Hepatocyte (in vitro differentiated cells): ENCODE measurements around the gene CERS1. TPM values are rescaled to one million over a fixed set of nuclear protein-coding genes. Genes with fewer than 3 reads are reported as not detected.

Experiments
- DNase-seq: peaks from one replicate; pipeline ENCODE4 v3.0.0-alpha.2; 2016; ENCODE audit warnings: low spot score
- H2AFZ ChIP-seq: fragments of 200-600 bp; sonication (generic); 2 replicates; pipeline ENCODE4 v1.6.0; 2016; ENCODE audit warnings: antibody characterized with exemption, mild to moderate bottlenecking
- H3K27ac ChIP-seq: fragments of 200-600 bp; sonication (generic); 2 replicates; pipeline ENCODE4 v1.5.1; 2016; ENCODE audit warnings: mild to moderate bottlenecking
- H3K27me3 ChIP-seq: fragments of 200-600 bp; sonication (generic); 2 replicates; pipeline ENCODE4 v1.6.1; 2016
- H3K36me3 ChIP-seq: fragments of 200-600 bp; sonication (generic); replicated peaks from 2 replicates; pipeline ENCODE4 v1.5.1; 2016; ENCODE audit warnings: low read depth; ENCODE audit not compliant: insufficient read depth
- H3K4me1 ChIP-seq: fragments of 200-600 bp; sonication (generic); 2 replicates; pipeline ENCODE4 v1.5.1; 2016; ENCODE audit warnings: mild to moderate bottlenecking, moderate library complexity; ENCODE audit not compliant: insufficient read depth
- H3K4me2 ChIP-seq: fragments of 200-600 bp; sonication (generic); 2 replicates; pipeline ENCODE4 v1.6.0; 2016
- H3K4me3 ChIP-seq: fragments of 200-600 bp; sonication (generic); 2 replicates; pipeline ENCODE4 v1.5.1; 2016; ENCODE audit warnings: mild to moderate bottlenecking
- H3K79me2 ChIP-seq: fragments of 200-600 bp; sonication (generic); 2 replicates; pipeline ENCODE4 v1.6.0; 2017; ENCODE audit warnings: mild to moderate bottlenecking
- H3K9me2 ChIP-seq: fragments of 200-600 bp; sonication (generic); replicated peaks from 2 replicates; pipeline ENCODE4 v1.6.0; 2017; ENCODE audit warnings: mild to moderate bottlenecking; ENCODE audit not compliant: insufficient read depth
- H3K9me3 ChIP-seq: fragments of 200-600 bp; sonication (generic); 2 replicates; pipeline ENCODE4 v1.5.1; 2016; ENCODE audit warnings: low read depth, mild to moderate bottlenecking
- H4K20me1 ChIP-seq: fragments of 200-600 bp; sonication (generic); 2 replicates; pipeline ENCODE4 v1.6.0; 2016; ENCODE audit warnings: mild to moderate bottlenecking; ENCODE audit not compliant: insufficient read depth, poor library complexity, severe bottlenecking
- EZH2 ChIP-seq: fragments of 200-600 bp; sonication (generic); IDR thresholded peaks from 2 replicates; pipeline ENCODE4 v1.6.1; 2016; ENCODE audit warnings: antibody characterized with exemption, mild to moderate bottlenecking, borderline replicate concordance
- EZH2phosphoT487 ChIP-seq: fragments of 200-600 bp; sonication (generic); IDR thresholded peaks from one replicate; pipeline ENCODE4 v1.6.1; 2018; ENCODE audit warnings: antibody characterized with exemption, mild to moderate bottlenecking, low read depth, moderate library complexity; ENCODE audit not compliant: unreplicated experiment, severe bottlenecking
- WGBS: methylation state at CpG from one replicate; pipeline ENCODE4 v1.1.6; 2016; ENCODE audit warnings: low lambda C conversion rate; ENCODE audit errors: missing lambda C conversion rate; 5-methylcytosine and 5-hydroxymethylcytosine counted together
- polyA plus RNA-seq: library from polyadenylated mRNA; unstranded; fragments of >200 nt; fragmentation: Nextera tagmentation; extraction: Ambion mirVana; gene quantifications from 2 replicates; pipeline ENCODE4 v1.2.1, GENCODE V29; 2016
- total RNA-seq: library from RNA; depleted of rRNA; stranded (reverse); fragments of >200 nt; gene quantifications from 2 replicates; pipeline ENCODE4 v1.2.3, GENCODE V29; 2014
- TF ChIP-seq, protein P1 (sequence below): fragments of 200-600 bp; sonication (generic); IDR thresholded peaks from 2 replicates; pipeline ENCODE4 v1.5.1; 2016; ENCODE audit warnings: antibody characterized with exemption, mild to moderate bottlenecking; ENCODE audit not compliant: poor library complexity

CERS1 gene
- total and polyA plus RNA-seq, 2 experiments from 2014 or later = 5.3 to 5.7 TPM

DNA sequence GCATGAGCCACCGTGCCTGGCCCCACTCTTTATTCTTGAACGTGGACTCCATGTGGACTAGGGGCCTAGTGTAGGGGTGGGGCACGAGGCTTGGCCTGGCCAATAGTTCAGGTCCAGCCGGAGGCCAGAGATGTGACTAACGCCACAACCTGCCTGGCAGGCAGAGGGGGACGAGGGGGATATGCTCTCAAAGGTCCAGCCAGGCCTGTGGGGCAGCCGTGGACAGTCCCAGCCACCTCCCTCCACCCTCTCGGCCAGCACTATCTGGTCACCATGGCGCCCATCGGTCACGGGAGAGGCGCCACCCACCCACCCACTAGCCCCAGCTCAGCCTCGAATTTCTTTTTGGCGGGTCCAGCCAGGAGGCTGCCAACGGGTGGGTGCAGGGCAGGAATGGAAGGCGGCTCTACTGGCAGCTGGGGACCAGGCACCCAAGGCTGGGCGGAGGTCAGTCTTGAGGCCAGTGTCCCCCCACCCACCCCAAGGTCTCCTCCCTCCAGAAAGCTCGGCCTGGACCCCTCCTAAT, 2.2 kb upstream of the CERS1 start:
- TF ChIP-seq EZH2phosphoT487 = no peak
- TF ChIP-seq, protein P1, sequence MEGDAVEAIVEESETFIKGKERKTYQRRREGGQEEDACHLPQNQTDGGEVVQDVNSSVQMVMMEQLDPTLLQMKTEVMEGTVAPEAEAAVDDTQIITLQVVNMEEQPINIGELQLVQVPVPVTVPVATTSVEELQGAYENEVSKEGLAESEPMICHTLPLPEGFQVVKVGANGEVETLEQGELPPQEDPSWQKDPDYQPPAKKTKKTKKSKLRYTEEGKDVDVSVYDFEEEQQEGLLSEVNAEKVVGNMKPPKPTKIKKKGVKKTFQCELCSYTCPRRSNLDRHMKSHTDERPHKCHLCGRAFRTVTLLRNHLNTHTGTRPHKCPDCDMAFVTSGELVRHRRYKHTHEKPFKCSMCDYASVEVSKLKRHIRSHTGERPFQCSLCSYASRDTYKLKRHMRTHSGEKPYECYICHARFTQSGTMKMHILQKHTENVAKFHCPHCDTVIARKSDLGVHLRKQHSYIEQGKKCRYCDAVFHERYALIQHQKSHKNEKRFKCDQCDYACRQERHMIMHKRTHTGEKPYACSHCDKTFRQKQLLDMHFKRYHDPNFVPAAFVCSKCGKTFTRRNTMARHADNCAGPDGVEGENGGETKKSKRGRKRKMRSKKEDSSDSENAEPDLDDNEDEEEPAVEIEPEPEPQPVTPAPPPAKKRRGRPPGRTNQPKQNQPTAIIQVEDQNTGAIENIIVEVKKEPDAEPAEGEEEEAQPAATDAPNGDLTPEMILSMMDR = no peak
- no peak for TF ChIP-seq EZH2
- peaks cover 4% of the 10 kb centered on the region for H3K27me3 ChIP-seq
- no peak overlapping the region for H2AFZ ChIP-seq
- no peaks in the 10 kb centered on the region for H3K9me3 ChIP-seq
- H3K27ac ChIP-seq = no peak overlapping the region
- no peaks in the 10 kb centered on the region for H3K36me3 ChIP-seq
- H3K79me2 ChIP-seq = no peaks in the 10 kb centered on the region
- H3K4me2 ChIP-seq = no peak overlapping the region
- WGBS = 48% methylated on average over 11 of the region's 18 CpGs
- no peak overlapping the region for H3K4me3 ChIP-seq
- peaks cover 6% of the 10 kb centered on the region for H3K4me1 ChIP-seq
- H3K9me2 ChIP-seq = no peaks in the 10 kb centered on the region
- DNase-seq = no peak
- H4K20me1 ChIP-seq = peaks cover 2% of the 10 kb centered on the region

DNA sequence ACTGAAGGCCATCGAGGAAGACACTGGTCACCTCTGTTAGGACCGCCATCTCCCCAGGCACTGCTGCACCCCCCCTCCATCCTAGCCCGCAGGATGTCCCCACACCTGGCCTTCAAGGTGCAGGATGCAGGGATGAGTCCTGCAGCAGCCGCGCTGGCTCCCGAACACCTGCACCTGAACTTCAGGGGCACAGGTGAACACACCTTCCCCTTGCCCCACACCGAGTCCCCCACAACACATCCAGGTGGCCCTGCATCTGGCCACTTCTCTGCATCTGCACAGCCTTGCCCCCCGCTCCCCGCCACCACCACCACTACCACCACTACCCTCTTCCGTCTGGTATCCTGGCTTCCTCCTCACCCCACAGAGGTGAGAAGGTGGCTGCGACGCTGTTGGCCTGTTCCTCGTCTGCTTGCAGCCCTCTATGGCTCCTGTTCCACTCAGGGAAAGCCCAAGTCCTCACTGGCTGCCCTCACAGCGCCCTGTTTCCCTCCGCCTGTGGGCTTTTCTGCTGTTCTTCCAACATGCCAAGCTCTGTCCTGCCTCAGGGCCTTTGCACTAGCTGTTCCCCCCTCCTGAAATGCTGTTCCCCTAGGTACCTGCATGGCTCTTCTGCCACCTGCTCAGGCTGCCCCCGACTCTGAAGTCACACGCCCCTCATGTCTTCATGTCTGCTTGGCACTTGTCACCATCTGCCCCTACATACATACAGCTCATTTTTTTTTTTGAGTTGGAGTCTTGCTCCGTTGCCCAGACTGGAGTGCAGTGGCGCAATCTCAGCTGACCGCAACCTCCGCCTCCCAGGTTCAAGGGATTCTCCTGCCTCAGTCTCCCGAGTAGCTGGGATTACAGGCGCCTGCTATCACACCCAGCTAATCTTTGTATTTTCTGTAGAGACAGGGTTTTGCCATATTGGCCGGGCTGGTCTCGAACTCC, 1.4 kb upstream of the CERS1 start:
- H3K79me2 ChIP-seq = no peaks in the 10 kb centered on the region
- no peak overlapping the region for H3K4me2 ChIP-seq
- H3K27me3 ChIP-seq = peaks cover 4% of the 10 kb centered on the region

DNA sequence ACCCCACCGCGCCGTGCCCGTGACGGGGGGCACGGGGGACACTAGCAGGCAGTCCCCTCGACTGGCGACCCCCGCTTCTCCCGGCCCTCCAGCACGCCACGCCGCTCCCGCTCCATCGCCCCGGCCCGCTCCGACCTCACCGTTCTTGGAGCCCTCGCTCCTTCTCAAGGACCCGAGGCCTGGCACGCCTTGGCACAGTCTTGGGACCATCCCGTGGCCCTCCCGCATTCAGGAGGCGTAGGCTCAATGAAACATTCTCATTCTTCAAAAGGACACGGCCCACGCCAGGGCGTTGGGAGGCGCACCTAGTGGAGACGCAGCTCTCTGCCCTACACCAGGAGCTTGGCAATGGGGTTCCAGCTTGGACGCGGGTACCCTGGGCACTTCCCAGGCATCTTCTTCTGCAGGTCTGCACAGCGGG, 473 bp upstream of the CERS1 start:
- Histone ChIP-seq H4K20me1 (peaks cover 2% of the 10 kb centered on the region), H3K4me3 (no peak overlapping the region), H3K4me1 (peaks cover 6% of the 10 kb centered on the region), H3K4me2 (peak overlapping the region; percentile 75), H3K79me2 (no peaks in the 10 kb centered on the region), H3K9me3 (no peaks in the 10 kb centered on the region), H3K27ac (no peak overlapping the region), H3K36me3 (no peaks in the 10 kb centered on the region), H2AFZ (no peak overlapping the region), H3K9me2 (no peaks in the 10 kb centered on the region), H3K27me3 (peaks cover 4% of the 10 kb centered on the region)
- TF ChIP-seq EZH2 = no peak
- TF ChIP-seq, protein P1 = no peak
- no peak for TF ChIP-seq EZH2phosphoT487
- no peak for DNase-seq
- WGBS = 50% methylated on average over 14 of the region's 33 CpGs

More for the DNA sequence above, 1.4 kb upstream of the CERS1 start:
- no peaks in the 10 kb centered on the region for H3K36me3 ChIP-seq
- H2AFZ ChIP-seq = no peak overlapping the region
- no peak overlapping the region for H3K4me3 ChIP-seq
- H3K4me1 ChIP-seq = peaks cover 6% of the 10 kb centered on the region
- H3K9me2 ChIP-seq = no peaks in the 10 kb centered on the region
- H4K20me1 ChIP-seq = peaks cover 2% of the 10 kb centered on the region
- no peak overlapping the region for H3K27ac ChIP-seq
- 94% methylated on average over 23 of the region's 25 CpGs for WGBS
- H3K9me3 ChIP-seq = no peaks in the 10 kb centered on the region
- TF ChIP-seq, protein P1 = no peak
- TF ChIP-seq EZH2 (no peak), EZH2phosphoT487 (no peak)
- no peak for DNase-seq
